Measurements from ENCODE around the gene CHSY3. TPM values are rescaled to one million over a fixed set of nuclear protein-coding genes. Genes with fewer than 3 reads are reported as not detected.

Gene CHSY3
- total RNA-seq, 2 experiments from 2014 or later = not detected

- H3K4me3 Mint-ChIP-seq = no peak overlapping the region
- CTCF ChIA-PET = interaction anchor here (0.6 kb wide), 1 partner anchor 78 kb away, joined by 4 read pairs; no protein-coding TSS in a partner anchor
- H3K27ac Mint-ChIP-seq = no peak overlapping the region
- peaks cover 12% of the 10 kb centered on the region for H3K27me3 Mint-ChIP-seq
- POLR2A ChIA-PET = no interaction called here
- DNase-seq (no peak), ATAC-seq (ENCODE audit: poor library complexity) (no peak)
- no peaks in the 10 kb centered on the region for H3K4me1 ChIP-seq (ENCODE audit: insufficient read depth, low read length)
- no peaks in the 10 kb centered on the region for H3K9me3 ChIP-seq (ENCODE audit: control insufficient read depth in 1 of 2, insufficient read depth in 1 of 2, low read length in 2 of 2)
- H3K36me3 Mint-ChIP-seq (ENCODE audit: low read depth) = no peaks in the 10 kb centered on the region
- intact Hi-C loops (cut with DNase I, micrococcal nuclease) = no loop called here
- no peak overlapping the region for H3K27ac ChIP-seq (ENCODE audit: low read depth in 1 of 2, low read length in 2 of 2)
- H3K9me3 Mint-ChIP-seq = no peaks in the 10 kb centered on the region
- no peaks in the 10 kb centered on the region for H3K4me1 Mint-ChIP-seq (ENCODE audit: low read depth)
- TF ChIP-seq, protein P1, sequence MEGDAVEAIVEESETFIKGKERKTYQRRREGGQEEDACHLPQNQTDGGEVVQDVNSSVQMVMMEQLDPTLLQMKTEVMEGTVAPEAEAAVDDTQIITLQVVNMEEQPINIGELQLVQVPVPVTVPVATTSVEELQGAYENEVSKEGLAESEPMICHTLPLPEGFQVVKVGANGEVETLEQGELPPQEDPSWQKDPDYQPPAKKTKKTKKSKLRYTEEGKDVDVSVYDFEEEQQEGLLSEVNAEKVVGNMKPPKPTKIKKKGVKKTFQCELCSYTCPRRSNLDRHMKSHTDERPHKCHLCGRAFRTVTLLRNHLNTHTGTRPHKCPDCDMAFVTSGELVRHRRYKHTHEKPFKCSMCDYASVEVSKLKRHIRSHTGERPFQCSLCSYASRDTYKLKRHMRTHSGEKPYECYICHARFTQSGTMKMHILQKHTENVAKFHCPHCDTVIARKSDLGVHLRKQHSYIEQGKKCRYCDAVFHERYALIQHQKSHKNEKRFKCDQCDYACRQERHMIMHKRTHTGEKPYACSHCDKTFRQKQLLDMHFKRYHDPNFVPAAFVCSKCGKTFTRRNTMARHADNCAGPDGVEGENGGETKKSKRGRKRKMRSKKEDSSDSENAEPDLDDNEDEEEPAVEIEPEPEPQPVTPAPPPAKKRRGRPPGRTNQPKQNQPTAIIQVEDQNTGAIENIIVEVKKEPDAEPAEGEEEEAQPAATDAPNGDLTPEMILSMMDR (IDR thresholded peaks at IDR 0.05) = no peak
- no peaks in the 10 kb centered on the region for H3K27me3 ChIP-seq (ENCODE audit: control insufficient read depth in 1 of 2, insufficient read depth in 2 of 2, low read length in 2 of 2)
- H3K36me3 ChIP-seq (ENCODE audit: insufficient read depth, low read length) = no peaks in the 10 kb centered on the region
- no peak overlapping the region for H3K4me3 ChIP-seq (ENCODE audit: low read length)
Observed at GRCh38 chr5:129945774-129946270, 41.6 kb downstream of the CHSY3 start.

DNA sequence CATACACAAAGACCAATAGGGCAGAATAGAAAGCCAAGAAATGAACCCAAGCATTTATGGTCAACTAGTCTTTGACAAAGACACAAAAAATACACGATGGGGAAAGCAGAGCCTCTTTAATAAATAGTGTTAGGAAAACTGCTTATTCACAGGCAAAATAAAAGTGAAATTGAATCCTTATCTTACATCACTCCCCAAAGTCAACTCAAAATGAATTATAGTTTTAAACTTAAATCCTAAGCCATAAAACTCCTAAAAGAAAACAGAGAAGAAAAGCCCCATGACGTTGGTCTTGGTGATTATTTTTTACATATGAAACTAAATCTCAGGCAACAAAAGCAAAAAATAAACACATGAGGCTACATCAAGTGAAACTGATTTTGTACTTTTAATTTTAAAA, 46.8 kb downstream of the CHSY3 start:
- Histone ChIP-seq H3K9me3 (ENCODE audit: control insufficient read depth in 1 of 2, insufficient read depth in 1 of 2, low read length in 2 of 2) (peaks cover 0 to 4% of the 10 kb centered on the region in 2 experiments), H3K4me1 (ENCODE audit: insufficient read depth, low read length) (no peaks in the 10 kb centered on the region), H3K27me3 (ENCODE audit: control insufficient read depth in 1 of 2, insufficient read depth in 2 of 2, low read length in 2 of 2) (no peaks in the 10 kb centered on the region), H3K4me3 (ENCODE audit: low read length) (no peak overlapping the region), H3K36me3 (ENCODE audit: insufficient read depth, low read length) (no peaks in the 10 kb centered on the region), H3K27ac (ENCODE audit: low read depth in 1 of 2, low read length in 2 of 2) (no peak overlapping the region)
- Mint-ChIP-seq H3K4me3 (no peak overlapping the region), H3K27me3 (peaks cover 12% of the 10 kb centered on the region), H3K9me3 (peaks cover 2% of the 10 kb centered on the region), H3K4me1 (ENCODE audit: low read depth) (no peaks in the 10 kb centered on the region), H3K36me3 (ENCODE audit: low read depth) (no peaks in the 10 kb centered on the region), H3K27ac (no peak overlapping the region)
- ChIA-PET CTCF (no interaction called here), POLR2A (no interaction called here)
- no peak for DNase-seq
- ATAC-seq (ENCODE audit: poor library complexity) = no peak
- intact Hi-C loops (cut with DNase I, micrococcal nuclease) = no loop called here
- TF ChIP-seq, protein P1 (IDR thresholded peaks at IDR 0.05) = no peak

- ChIA-PET POLR2A (no interaction called here), CTCF (no interaction called here)
Observed at GRCh38 chr5:129958581-129958980, 54.3 kb downstream of the CHSY3 start.

More at GRCh38 chr5:129958581-129958980, 54.3 kb downstream of the CHSY3 start:
- ATAC-seq (ENCODE audit: poor library complexity) (no peak), DNase-seq (no peak)
- H3K27ac Mint-ChIP-seq = no peak overlapping the region
- no peaks in the 10 kb centered on the region for H3K27me3 ChIP-seq (ENCODE audit: control insufficient read depth in 1 of 2, insufficient read depth in 2 of 2, low read length in 2 of 2)
- intact Hi-C loops (cut with DNase I, micrococcal nuclease) = no loop called here
- H3K9me3 ChIP-seq (ENCODE audit: control insufficient read depth in 1 of 2, insufficient read depth in 1 of 2, low read length in 2 of 2) = peaks cover 0 to 4% of the 10 kb centered on the region in 2 experiments
- H3K27me3 Mint-ChIP-seq = no peaks in the 10 kb centered on the region
- no peak overlapping the region for H3K4me3 Mint-ChIP-seq
- no peaks in the 10 kb centered on the region for H3K4me1 ChIP-seq (ENCODE audit: insufficient read depth, low read length)
- H3K4me3 ChIP-seq (ENCODE audit: low read length) = no peak overlapping the region
- H3K4me1 Mint-ChIP-seq (ENCODE audit: low read depth) = no peaks in the 10 kb centered on the region
- H3K36me3 ChIP-seq (ENCODE audit: insufficient read depth, low read length) = no peaks in the 10 kb centered on the region
- TF ChIP-seq, protein P1 (IDR thresholded peaks at IDR 0.05) = no peak
- H3K36me3 Mint-ChIP-seq (ENCODE audit: low read depth) = no peaks in the 10 kb centered on the region
- H3K27ac ChIP-seq (ENCODE audit: low read depth in 1 of 2, low read length in 2 of 2) = no peak overlapping the region
- H3K9me3 Mint-ChIP-seq = peaks cover 7% of the 10 kb centered on the region
